ENCODE measurements around the gene CFAP54. TPM values are rescaled to one million over a fixed set of nuclear protein-coding genes. Genes with fewer than 3 reads are reported as not detected.

Gene CFAP54
- total and polyA plus RNA-seq, 2 donors from 2014 or later, result 0.13 to 6.6 TPM

- intact Hi-C loops (cut with DNase I), result no loop called here
- no peak for FAIRE-seq
- Histone ChIP-seq H3K4me1 (ENCODE audit: control insufficient read depth in 2 of 3, insufficient read depth in 2 of 3, low read depth in 1 of 3, low read length in 3 of 3) (no peaks in the 10 kb centered on the region), H3K4me3 (ENCODE audit: low read length in 3 of 3) (no peak overlapping the region), H3K9me3 (ENCODE audit: control insufficient read depth in 2 of 3, insufficient read depth in 1 of 3, low read length in 3 of 3) (peaks cover 0 to 2% (median 0%) of the 10 kb centered on the region in 3 donors), H3K27ac (ENCODE audit: low read depth in 2 of 2, low read length in 2 of 2) (no peak overlapping the region), H3K27me3 (ENCODE audit: control insufficient read depth, insufficient read depth, low read length) (no peaks in the 10 kb centered on the region), H3K36me3 (ENCODE audit: control insufficient read depth in 2 of 3, insufficient read depth in 3 of 3, low read length in 3 of 3) (no peaks in the 10 kb centered on the region), H3K9ac (ENCODE audit: low read length in 3 of 3) (no peak overlapping the region)
- no peak for TF ChIP-seq CTCF (IDR thresholded peaks at IDR 0.05; ENCODE audit: borderline replicate concordance, extremely low read depth, insufficient read depth)
- no peak for DNase-seq
These were observed 322.8 kb downstream of the CFAP54 start for GRCh38 chr12:96812153-96812552.

- intact Hi-C loops (cut with DNase I), result no loop called here
- Histone ChIP-seq H3K9ac (ENCODE audit: low read length in 3 of 3) (no peak overlapping the region), H3K9me3 (ENCODE audit: control insufficient read depth in 2 of 3, insufficient read depth in 1 of 3, low read length in 3 of 3) (peaks cover 0 to 2% (median 0%) of the 10 kb centered on the region in 3 donors), H3K4me1 (ENCODE audit: control insufficient read depth in 2 of 3, insufficient read depth in 2 of 3, low read depth in 1 of 3, low read length in 3 of 3) (no peaks in the 10 kb centered on the region), H3K36me3 (ENCODE audit: control insufficient read depth in 2 of 3, insufficient read depth in 3 of 3, low read length in 3 of 3) (no peaks in the 10 kb centered on the region), H3K4me3 (ENCODE audit: low read length in 3 of 3) (no peak overlapping the region), H3K27ac (ENCODE audit: low read depth in 2 of 2, low read length in 2 of 2) (no peak overlapping the region), H3K27me3 (ENCODE audit: control insufficient read depth, insufficient read depth, low read length) (no peaks in the 10 kb centered on the region)
- DNase-seq, result no peak
- no peak for TF ChIP-seq CTCF (IDR thresholded peaks at IDR 0.05; ENCODE audit: borderline replicate concordance, extremely low read depth, insufficient read depth)
- FAIRE-seq, result no peak
These were observed 324.8 kb downstream of the CFAP54 start for GRCh38 chr12:96814200-96814599.

- no peak for FAIRE-seq
- H3K27me3 ChIP-seq (ENCODE audit: control insufficient read depth, insufficient read depth, low read length), result no peaks in the 10 kb centered on the region
- H3K4me1 ChIP-seq (ENCODE audit: control insufficient read depth in 2 of 3, insufficient read depth in 2 of 3, low read depth in 1 of 3, low read length in 3 of 3), result no peaks in the 10 kb centered on the region
- H3K9me3 ChIP-seq (ENCODE audit: control insufficient read depth in 2 of 3, insufficient read depth in 1 of 3, low read length in 3 of 3), result peaks cover 0 to under 1% (median 0%) of the 10 kb centered on the region in 3 donors
- intact Hi-C loops (cut with DNase I), result no loop called here
- no peak overlapping the region for H3K9ac ChIP-seq (ENCODE audit: low read length in 3 of 3)
- no peak overlapping the region for H3K27ac ChIP-seq (ENCODE audit: low read depth in 2 of 2, low read length in 2 of 2)
- H3K4me3 ChIP-seq (ENCODE audit: low read length in 3 of 3), result no peak overlapping the region
- TF ChIP-seq CTCF (IDR thresholded peaks at IDR 0.05; ENCODE audit: borderline replicate concordance, extremely low read depth, insufficient read depth), result no peak
- DNase-seq, result no peak
- no peaks in the 10 kb centered on the region for H3K36me3 ChIP-seq (ENCODE audit: control insufficient read depth in 2 of 3, insufficient read depth in 3 of 3, low read length in 3 of 3)
These were observed 332.2 kb downstream of the CFAP54 start for GRCh38 chr12:96821592-96821991.

- Histone ChIP-seq H3K27ac (ENCODE audit: low read depth in 2 of 2, low read length in 2 of 2) (no peak overlapping the region), H3K4me1 (ENCODE audit: control insufficient read depth in 2 of 3, insufficient read depth in 2 of 3, low read depth in 1 of 3, low read length in 3 of 3) (no peaks in the 10 kb centered on the region), H3K4me3 (ENCODE audit: low read length in 3 of 3) (no peak overlapping the region), H3K9ac (ENCODE audit: low read length in 3 of 3) (no peak overlapping the region), H3K36me3 (ENCODE audit: control insufficient read depth in 2 of 3, insufficient read depth in 3 of 3, low read length in 3 of 3) (no peaks in the 10 kb centered on the region), H3K27me3 (ENCODE audit: control insufficient read depth, insufficient read depth, low read length) (no peaks in the 10 kb centered on the region), H3K9me3 (ENCODE audit: control insufficient read depth in 2 of 3, insufficient read depth in 1 of 3, low read length in 3 of 3) (no peaks in the 10 kb centered on the region)
- TF ChIP-seq CTCF (IDR thresholded peaks at IDR 0.05; ENCODE audit: borderline replicate concordance, extremely low read depth, insufficient read depth), result no peak
- no peak for DNase-seq
- FAIRE-seq, result no peak
- intact Hi-C loops (cut with DNase I), result no loop called here
These were observed 333.3 kb downstream of the CFAP54 start for GRCh38 chr12:96822641-96823040.

Measured in kidney (tissue), 14 donors.